Central memory CD8-positive, alpha-beta T cell (primary cell): Measurements from ENCODE around the gene PLEKHM2.
"Not testable (repeated sequence)": the region's sequence is repeated elsewhere in the genome, so short reads cannot be mapped to it uniquely, and the experiment has no call there.

Experiments
- ATAC-seq: fragments of 150-1000 bp; cut with Tn5 transposase; replicated peaks from 2 replicates; pipeline ENCODE4 v1.10.0; 2022; ENCODE audit warnings: mild to moderate bottlenecking, moderate FRiP score, moderate number of reproducible peaks; ENCODE audit not compliant: poor library complexity, severe bottlenecking; ENCODE audit errors: extremely low read depth
- DNase-seq, 2 donors: peaks; one replicate each; pipeline ENCODE4 v3.0.0; 2021; ENCODE audit warnings: low spot score in 2 of 2
- H3K27ac Mint-ChIP-seq: one replicate; pipeline ENCODE4 v1.8.0; 2022; ENCODE audit warnings: low read depth, mild to moderate bottlenecking, moderate library complexity, mixed read lengths
- H3K27me3 Mint-ChIP-seq: one replicate; pipeline ENCODE4 v1.8.0; 2022; ENCODE audit warnings: mixed read lengths
- H3K36me3 Mint-ChIP-seq: one replicate; pipeline ENCODE4 v1.8.0; 2022; ENCODE audit warnings: mild to moderate bottlenecking, moderate library complexity, mixed read lengths; ENCODE audit not compliant: insufficient read depth
- H3K4me1 Mint-ChIP-seq: one replicate; pipeline ENCODE4 v1.8.0; 2022; ENCODE audit warnings: mixed read lengths
- H3K4me3 Mint-ChIP-seq: one replicate; pipeline ENCODE4 v1.8.0; 2022; ENCODE audit warnings: mild to moderate bottlenecking, moderate library complexity, mixed read lengths
- H3K9me3 Mint-ChIP-seq: one replicate; pipeline ENCODE4 v1.8.0; 2022; ENCODE audit warnings: mixed read lengths

The PLEKHM2 gene

GRCh38 chr1:15696956-15697521, 12.9 kb downstream of the PLEKHM2 start:
- Mint-ChIP-seq H3K9me3 (no peaks in the 10 kb centered on the region), H3K4me1 (peaks cover 39% of the 10 kb centered on the region), H3K4me3 (peak overlapping the region; percentile 70), H3K27ac (peak overlapping the region; percentile 74), H3K36me3 (peaks cover 8% of the 10 kb centered on the region), H3K27me3 (no peaks in the 10 kb centered on the region)
- ATAC-seq (peak; percentile 74), DNase-seq (no peak)

GRCh38 chr1:15698201-15698600, 14.1 kb downstream of the PLEKHM2 start:
- no peaks in the 10 kb centered on the region for H3K9me3 Mint-ChIP-seq
- no peaks in the 10 kb centered on the region for H3K27me3 Mint-ChIP-seq
- no peak overlapping the region for H3K4me3 Mint-ChIP-seq
- DNase-seq, result no peak
- H3K36me3 Mint-ChIP-seq, result peaks cover 10% of the 10 kb centered on the region
- H3K27ac Mint-ChIP-seq, result no peak overlapping the region
- peaks cover 39% of the 10 kb centered on the region for H3K4me1 Mint-ChIP-seq
- ATAC-seq, result no peak

- H3K27me3 Mint-ChIP-seq, H3K4me3 Mint-ChIP-seq, DNase-seq, H3K9me3 Mint-ChIP-seq, H3K27ac Mint-ChIP-seq, ATAC-seq: not testable (repeated sequence)
- peaks cover 47% of the 10 kb centered on the region for H3K4me1 Mint-ChIP-seq
- peaks cover 11% of the 10 kb centered on the region for H3K36me3 Mint-ChIP-seq
These were observed 15.2 kb downstream of the PLEKHM2 start for GRCh38 chr1:15699321-15699720.

GRCh38 chr1:15700508-15700907, 16.4 kb downstream of the PLEKHM2 start:
- H3K9me3 Mint-ChIP-seq, result no peaks in the 10 kb centered on the region
- ATAC-seq (no peak), DNase-seq (no peak)
- H3K4me3 Mint-ChIP-seq, result no peak overlapping the region
- peaks cover 8% of the 10 kb centered on the region for H3K36me3 Mint-ChIP-seq
- H3K27ac Mint-ChIP-seq, result peak overlapping the region; percentile 33
- H3K4me1 Mint-ChIP-seq, result peaks cover 45% of the 10 kb centered on the region
- no peaks in the 10 kb centered on the region for H3K27me3 Mint-ChIP-seq

GRCh38 chr1:15701784-15702183, 17.7 kb downstream of the PLEKHM2 start:
- Mint-ChIP-seq H3K36me3 (peaks cover 8% of the 10 kb centered on the region), H3K4me3 (no peak overlapping the region), H3K27ac (no peak overlapping the region), H3K27me3 (no peaks in the 10 kb centered on the region), H3K4me1 (peaks cover 43% of the 10 kb centered on the region), H3K9me3 (no peaks in the 10 kb centered on the region)
- DNase-seq (no peak), ATAC-seq (no peak)

DNA sequence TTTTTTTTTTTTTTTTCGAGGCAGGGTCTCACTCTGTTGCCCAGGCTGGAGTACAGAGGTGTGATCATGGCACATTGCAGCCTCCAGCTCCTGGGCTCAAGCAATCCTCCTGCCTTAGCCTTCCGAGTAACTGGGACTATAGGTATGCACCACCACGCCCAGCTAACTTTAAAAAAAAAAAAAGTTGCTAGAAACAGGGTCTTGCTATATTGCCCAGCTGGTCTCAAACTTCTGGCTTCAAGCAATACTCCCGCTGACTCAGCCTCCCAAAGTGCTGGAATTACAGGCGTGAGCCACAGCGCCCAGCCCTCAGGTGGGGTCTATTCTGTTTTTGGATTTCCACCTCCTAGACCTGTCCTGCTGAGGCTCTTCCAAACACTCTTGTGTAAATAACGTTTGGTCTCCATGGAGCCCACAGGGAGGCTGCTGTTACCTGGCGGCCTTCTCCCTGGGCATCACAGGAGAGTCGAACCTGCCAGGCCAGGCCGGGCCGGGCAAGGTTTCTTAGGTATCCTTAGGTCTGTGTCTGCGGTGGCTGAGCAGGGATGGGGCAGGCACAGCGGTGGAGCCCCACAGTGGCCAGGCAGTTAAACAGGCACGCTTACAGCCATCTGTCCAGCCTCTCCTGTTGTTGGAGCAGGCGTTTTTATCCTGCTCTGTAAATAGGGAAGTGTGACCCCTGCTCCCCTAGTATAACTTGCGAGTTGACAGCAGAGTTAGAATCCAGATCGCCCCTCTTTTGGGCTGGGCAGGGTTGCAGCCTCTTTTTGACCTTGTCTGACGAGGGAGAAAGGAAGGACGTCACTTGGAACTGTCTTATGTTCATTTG, 18.8 kb downstream of the PLEKHM2 start:
- no peak overlapping the region for H3K4me3 Mint-ChIP-seq
- H3K27me3 Mint-ChIP-seq, result no peaks in the 10 kb centered on the region
- H3K27ac Mint-ChIP-seq, result peak overlapping the region; percentile 29
- H3K9me3 Mint-ChIP-seq, result no peaks in the 10 kb centered on the region
- ATAC-seq (no peak), DNase-seq (no peak)
- H3K36me3 Mint-ChIP-seq, result peaks cover 7% of the 10 kb centered on the region
- peaks cover 34% of the 10 kb centered on the region for H3K4me1 Mint-ChIP-seq

GRCh38 chr1:15703562-15703961, 19.4 kb downstream of the PLEKHM2 start:
- DNase-seq (no peak), ATAC-seq (no peak)
- Mint-ChIP-seq H3K4me3 (no peak overlapping the region), H3K9me3 (no peaks in the 10 kb centered on the region), H3K27me3 (no peaks in the 10 kb centered on the region), H3K27ac (no peak overlapping the region), H3K36me3 (peaks cover 11% of the 10 kb centered on the region), H3K4me1 (peaks cover 34% of the 10 kb centered on the region)

DNA sequence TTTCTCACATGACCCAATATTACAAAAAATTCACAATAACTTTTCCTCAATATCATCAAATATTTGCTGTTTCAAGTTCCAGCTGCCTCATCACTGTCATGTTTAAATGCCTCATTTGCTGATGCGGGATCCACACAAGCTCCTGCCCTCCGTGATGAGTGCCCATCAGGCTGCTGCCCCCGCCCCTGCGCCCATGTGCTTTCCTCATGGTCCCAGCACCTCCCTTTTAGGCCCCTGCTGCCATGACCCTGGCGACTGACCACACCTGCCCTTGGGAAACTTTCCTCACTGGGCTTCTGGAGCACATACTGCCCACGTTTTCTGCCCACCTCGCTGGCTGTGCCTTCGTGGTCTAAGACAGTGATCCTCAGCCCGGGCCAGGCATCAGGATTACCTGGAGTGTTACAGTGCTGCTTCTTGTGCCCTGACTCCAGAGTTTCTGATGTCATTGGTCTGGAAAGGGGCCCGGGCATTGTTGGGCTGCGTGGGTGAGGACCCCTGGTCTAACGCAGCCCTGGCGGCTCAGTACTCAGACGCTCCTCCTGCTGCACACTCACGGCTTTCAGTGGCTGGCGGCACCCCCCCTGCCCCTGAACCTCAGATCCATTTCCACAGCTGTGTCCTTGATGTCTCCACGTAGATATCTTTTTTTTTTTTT, 20.5 kb downstream of the PLEKHM2 start:
- DNase-seq, result no peak
- no peak overlapping the region for H3K4me3 Mint-ChIP-seq
- no peaks in the 10 kb centered on the region for H3K9me3 Mint-ChIP-seq
- ATAC-seq, result no peak
- H3K27me3 Mint-ChIP-seq, result no peaks in the 10 kb centered on the region
- peaks cover 39% of the 10 kb centered on the region for H3K4me1 Mint-ChIP-seq
- no peak overlapping the region for H3K27ac Mint-ChIP-seq
- peaks cover 11% of the 10 kb centered on the region for H3K36me3 Mint-ChIP-seq

- Mint-ChIP-seq H3K27ac (no peak overlapping the region), H3K36me3 (peaks cover 13% of the 10 kb centered on the region), H3K27me3 (no peaks in the 10 kb centered on the region), H3K4me3 (no peak overlapping the region), H3K4me1 (peaks cover 39% of the 10 kb centered on the region), H3K9me3 (no peaks in the 10 kb centered on the region)
- DNase-seq (no peak), ATAC-seq (no peak)
These were observed 21.1 kb downstream of the PLEKHM2 start for GRCh38 chr1:15705184-15705566.

DNA sequence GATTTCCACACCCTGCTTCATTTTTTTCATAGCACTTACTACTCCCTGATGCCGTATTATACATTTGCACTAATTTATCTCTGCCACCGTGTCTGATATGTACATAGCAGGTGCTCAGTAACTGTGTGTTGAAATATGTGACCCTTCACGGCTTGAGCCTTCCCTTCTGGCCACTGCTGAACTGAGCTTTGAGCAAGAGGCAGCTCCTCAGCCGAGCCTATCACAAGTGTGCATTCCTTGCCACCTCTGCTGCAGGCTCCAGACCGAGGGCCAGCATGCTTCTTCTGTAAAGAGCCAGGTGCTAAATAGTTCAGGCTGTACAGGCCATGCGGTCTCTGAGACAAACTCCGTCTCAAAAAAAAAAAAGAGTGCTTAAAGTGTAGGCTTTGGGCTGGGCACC, 22.6 kb downstream of the PLEKHM2 start:
- no peaks in the 10 kb centered on the region for H3K27me3 Mint-ChIP-seq
- peaks cover 13% of the 10 kb centered on the region for H3K36me3 Mint-ChIP-seq
- no peak overlapping the region for H3K27ac Mint-ChIP-seq
- DNase-seq (no peak), ATAC-seq (no peak)
- H3K4me1 Mint-ChIP-seq, result peaks cover 38% of the 10 kb centered on the region
- no peak overlapping the region for H3K4me3 Mint-ChIP-seq
- H3K9me3 Mint-ChIP-seq, result no peaks in the 10 kb centered on the region

- Mint-ChIP-seq H3K27me3 (no peaks in the 10 kb centered on the region), H3K27ac (no peak overlapping the region)
These were observed 23.3 kb downstream of the PLEKHM2 start for GRCh38 chr1:15707239-15707925.

DNA sequence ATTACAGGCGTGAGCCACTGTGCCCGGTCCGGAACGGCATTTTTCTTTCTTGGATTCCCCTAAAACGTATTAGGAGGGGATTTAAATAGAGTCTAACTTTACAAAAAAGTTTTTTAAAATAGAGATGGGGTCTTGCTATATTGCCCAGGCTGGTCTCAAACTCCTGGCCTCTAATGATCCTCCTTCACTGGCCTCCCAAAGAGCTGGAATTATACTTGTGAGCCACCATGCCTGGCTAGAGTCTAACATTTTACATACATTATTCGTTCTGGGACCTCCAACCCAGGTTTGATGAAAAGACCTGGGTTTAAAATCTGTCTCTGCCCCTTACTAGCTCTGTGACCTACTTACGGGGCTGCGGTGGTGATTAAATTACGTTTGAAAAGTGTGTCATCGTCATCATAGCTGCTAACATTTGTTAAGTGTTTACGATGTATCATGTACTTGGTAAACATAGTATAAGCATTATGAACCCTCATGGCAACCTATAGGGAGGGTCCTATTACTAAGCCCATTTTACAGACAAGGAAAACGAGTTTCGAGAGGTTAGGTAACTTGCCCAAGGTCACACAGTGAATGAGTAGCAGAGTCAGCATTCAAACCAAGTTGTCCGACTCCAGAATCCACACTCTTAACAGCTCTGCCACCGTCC, 24.5 kb downstream of the PLEKHM2 start:
- H3K4me3 Mint-ChIP-seq, result no peak overlapping the region
- ATAC-seq (no peak), DNase-seq (no peak)
- no peaks in the 10 kb centered on the region for H3K9me3 Mint-ChIP-seq
- H3K36me3 Mint-ChIP-seq, result peaks cover 10% of the 10 kb centered on the region
- H3K27me3 Mint-ChIP-seq, result no peaks in the 10 kb centered on the region
- no peak overlapping the region for H3K27ac Mint-ChIP-seq
- H3K4me1 Mint-ChIP-seq, result peaks cover 27% of the 10 kb centered on the region

More at GRCh38 chr1:15707239-15707925, 23.3 kb downstream of the PLEKHM2 start:
- Mint-ChIP-seq H3K36me3 (peaks cover 13% of the 10 kb centered on the region), H3K9me3 (no peaks in the 10 kb centered on the region), H3K4me3 (no peak overlapping the region), H3K4me1 (peaks cover 34% of the 10 kb centered on the region)
- ATAC-seq (no peak), DNase-seq (no peak)
